GM18909 (cell line): ENCODE results near the gene ARSG.
A peak's percentile ranks its signal among the peaks of the same experiment; 100 is the strongest.
"Not testable (repeated sequence)": the region's sequence is repeated elsewhere in the genome, so short reads cannot be mapped to it uniquely, and the experiment has no call there.

Experiments
- ATAC-seq: cut with Tn5 transposase; IDR thresholded peaks from one replicate; pipeline ENCODE4 v1.9.1; 2021; ENCODE audit warnings: mild to moderate bottlenecking; ENCODE audit not compliant: unreplicated experiment, poor library complexity

ARSG gene

DNA sequence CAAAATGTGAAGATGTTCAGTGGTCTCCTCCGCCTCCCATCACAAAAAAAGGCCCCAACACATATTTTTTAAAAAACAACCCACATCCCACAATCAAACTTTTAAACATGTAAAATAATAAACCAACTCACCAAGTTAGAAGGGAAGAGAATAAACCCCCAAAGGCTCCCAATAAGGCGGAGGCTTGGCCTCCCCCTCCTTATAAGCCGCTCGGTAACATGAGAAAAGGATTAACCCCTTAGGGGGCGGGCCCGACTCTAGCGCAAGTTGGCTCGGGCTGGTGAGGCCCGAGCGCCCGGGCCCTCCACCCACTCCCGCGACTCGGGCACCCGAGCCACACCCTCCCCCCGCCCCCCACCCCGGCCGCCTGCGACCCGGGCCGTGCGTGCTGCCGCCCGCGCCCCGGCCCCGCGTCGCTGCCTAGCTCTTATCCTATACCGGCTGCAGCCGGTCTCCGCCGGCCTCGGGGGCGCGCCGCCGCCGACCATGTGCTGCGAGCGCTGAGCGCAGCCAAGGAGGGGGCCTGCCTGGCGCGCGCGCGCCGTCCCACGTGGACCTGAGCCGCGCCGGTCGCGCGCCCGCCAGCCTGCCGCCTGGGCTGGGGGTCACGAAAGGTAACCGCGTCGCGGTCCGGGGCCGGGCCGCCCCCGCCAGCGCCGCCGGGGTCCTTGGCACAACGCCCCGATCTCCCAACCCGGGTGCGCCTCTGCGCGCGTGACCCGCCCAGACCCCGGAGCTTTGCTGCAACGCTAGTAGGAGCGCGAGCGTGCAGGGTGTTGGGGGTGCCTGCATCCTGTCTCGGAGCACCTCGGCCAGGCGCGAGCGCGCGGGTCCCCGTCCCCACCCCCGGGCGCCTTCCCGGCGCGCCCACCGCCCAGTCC, at the start of gene ARSG, which contains the start of gene SLC16A6:
ARSG (plus strand) TSS at position 541 of the 881 bp plus-strand sequence. CDS start 15,999 bp downstream, outside the sequence.
SLC16A6 (minus strand) TSS at position 173 of the 881 bp plus-strand sequence. CDS start 12,807 bp downstream, outside the sequence.
- ATAC-seq: peak; percentile 58

- no peak for ATAC-seq
Measured at GRCh38 chr17:68246271-68247028, 44.8 kb upstream of the ARSG start.

DNA sequence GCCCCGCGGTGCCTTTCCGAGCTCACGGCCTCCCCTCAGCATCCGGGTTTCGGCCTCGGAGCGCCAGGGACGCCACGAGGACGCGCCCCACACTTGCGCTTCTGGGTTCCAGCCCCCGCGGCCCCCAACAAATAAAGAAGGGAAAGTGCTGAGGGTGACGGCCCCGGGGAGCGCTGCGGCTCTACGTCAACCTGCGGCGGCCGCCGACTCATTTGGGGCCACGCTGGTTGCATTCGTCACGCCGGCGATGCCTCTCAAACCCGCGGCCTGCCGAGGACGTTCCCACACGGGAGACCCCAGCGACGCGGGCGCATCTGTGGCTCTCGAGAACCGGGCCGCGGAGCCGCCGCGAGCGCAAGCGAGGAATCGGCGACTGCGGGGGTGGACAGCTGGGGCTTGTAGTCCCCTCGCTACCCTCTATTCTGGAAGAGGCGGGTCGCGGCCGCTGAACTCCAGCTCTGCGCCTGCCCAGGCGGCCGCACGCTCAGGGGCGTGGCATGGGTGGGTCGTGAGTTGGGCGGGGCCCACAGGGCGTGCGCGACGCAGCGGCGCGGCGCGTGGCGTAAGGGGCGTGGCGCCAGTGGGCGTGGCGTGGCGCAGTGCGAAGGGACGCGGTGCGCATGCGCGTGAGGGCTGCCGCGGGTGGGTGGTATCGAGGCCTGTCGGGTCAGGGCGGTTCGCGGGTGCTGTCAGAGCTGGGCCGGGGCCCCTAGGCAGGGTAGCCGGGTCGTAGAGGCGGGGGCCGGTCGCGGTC, 43.7 kb upstream of the ARSG start, which contains the start of gene AMZ2:
AMZ2 (plus strand) TSS at position 599 of the 754 bp plus-strand sequence. CDS start 2,145 bp downstream, outside the sequence.
- ATAC-seq: peak; percentile 93

GRCh38 chr17:68248199-68248825, 43.0 kb upstream of the ARSG start:
- ATAC-seq: peak; percentile 19

GRCh38 chr17:68248891-68249290, 42.4 kb upstream of the ARSG start:
- no peak for ATAC-seq

GRCh38 chr17:68249354-68249765, 41.9 kb upstream of the ARSG start:
- no peak for ATAC-seq

DNA sequence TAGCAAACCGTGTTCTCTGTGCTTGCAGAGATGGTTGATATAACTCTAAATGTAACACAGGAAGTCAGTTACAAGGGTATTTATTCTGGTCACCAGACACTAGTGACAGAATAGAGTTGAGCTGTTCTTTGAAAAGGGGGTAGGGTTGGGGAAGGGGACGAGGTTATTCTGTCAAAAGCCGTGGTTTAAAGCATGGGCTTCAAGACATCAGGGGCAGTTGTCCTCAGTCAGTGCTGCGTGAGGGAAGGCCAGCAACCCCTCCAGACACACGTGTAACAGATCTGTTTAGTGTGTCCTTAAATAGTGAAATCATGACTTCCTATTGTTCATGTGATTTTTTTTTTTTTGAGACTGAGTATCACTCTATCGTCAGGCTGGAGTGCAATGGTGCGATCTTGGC, 37.9 kb upstream of the ARSG start:
- not testable (repeated sequence) for ATAC-seq

GRCh38 chr17:68255151-68255550, 36.1 kb upstream of the ARSG start:
- ATAC-seq: no peak

- ATAC-seq: no peak
Measured at GRCh38 chr17:68255731-68256538, 35.4 kb upstream of the ARSG start.

- ATAC-seq: not testable (repeated sequence)
Measured at GRCh38 chr17:68256701-68257100, 34.6 kb upstream of the ARSG start.

DNA sequence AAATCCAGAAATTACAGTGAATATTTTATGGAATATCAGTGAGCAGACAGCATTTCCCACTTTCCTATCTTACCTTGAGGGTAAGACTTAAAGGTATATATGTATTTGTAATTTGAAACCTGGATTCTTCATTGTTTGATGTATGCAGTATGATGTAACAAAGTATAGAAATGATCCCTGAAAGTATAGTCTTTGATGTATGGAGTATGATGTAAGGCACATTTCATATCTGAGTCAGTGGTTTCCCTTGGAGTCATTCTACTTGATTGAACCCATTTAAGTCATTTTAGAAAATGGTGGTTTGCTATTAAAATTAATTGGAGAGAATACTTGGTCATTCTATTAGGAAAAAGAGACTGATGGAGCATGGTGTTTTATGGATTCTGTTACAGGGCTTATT, 33.4 kb upstream of the ARSG start:
- ATAC-seq: no peak

DNA sequence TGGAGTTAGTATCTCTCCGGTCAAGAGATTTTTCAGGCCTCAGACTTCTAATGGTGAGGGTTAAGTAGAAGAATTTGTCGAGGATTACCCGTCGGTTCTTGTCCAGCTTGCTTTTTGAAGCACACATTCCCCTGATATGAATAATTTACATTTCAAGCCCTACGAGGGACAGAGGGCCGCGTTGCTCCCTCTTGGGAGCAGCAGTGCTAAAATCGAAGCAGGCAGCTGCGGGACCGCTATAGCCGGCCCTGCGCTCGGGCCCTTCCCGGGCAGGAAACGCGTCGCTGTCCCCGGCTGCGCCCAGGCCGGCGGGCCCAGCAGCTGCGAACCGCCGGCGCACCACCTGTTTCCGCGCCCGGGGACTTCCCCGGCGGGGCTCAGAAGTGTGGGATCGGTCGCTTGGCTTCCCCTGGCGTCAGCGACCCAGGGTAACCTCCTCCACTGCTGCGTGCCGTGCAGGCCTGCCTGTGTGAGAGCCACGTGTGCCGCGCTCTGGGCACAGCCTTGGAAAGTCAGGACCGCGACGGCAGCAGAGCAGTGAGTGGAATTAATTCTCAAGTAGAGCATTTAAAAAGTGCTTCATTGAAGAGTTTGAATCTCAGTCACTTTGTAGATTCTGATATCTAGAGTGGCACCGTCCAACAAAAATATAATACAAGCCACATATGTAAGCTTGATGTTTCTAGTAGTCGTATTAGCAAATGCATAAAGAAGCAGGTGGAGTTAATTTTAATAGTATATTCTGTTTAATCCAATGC, 32.2 kb upstream of the ARSG start:
- ATAC-seq: peak; percentile 94

GRCh38 chr17:68259648-68259951, 31.7 kb upstream of the ARSG start:
- not testable (repeated sequence) for ATAC-seq

- no peak for ATAC-seq
Measured at GRCh38 chr17:68260051-68260762, 31.1 kb upstream of the ARSG start.

- not testable (repeated sequence) for ATAC-seq
Measured at GRCh38 chr17:68262467-68262866, 28.8 kb upstream of the ARSG start.

DNA sequence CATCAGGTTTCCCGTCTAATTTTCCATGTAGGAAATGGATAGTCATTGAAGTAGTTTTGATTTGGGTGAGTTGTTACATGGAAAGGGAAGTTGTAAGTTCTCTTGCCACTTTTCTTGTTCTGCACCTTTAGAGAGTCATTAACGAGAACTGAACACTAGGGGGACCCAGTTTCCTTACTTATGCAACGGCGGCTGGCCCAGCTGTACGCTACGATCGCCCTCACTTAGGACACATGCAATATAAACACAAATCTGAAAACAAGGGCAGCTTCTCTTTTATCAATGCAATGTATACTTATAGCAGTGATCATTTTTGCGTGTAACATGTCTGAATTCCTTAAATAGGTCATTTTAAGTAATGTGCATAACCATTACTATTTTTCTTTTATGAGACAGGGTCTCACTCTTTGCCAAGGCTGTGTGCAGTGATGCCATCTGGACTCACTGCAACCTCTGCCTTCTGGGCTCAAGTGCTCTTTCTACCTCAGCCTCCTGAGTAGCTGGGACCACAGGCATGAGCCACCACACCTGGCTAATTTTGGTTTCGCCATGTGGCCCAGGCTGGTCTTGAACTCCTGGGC, 28.1 kb upstream of the ARSG start:
- ATAC-seq: not testable (repeated sequence)

DNA sequence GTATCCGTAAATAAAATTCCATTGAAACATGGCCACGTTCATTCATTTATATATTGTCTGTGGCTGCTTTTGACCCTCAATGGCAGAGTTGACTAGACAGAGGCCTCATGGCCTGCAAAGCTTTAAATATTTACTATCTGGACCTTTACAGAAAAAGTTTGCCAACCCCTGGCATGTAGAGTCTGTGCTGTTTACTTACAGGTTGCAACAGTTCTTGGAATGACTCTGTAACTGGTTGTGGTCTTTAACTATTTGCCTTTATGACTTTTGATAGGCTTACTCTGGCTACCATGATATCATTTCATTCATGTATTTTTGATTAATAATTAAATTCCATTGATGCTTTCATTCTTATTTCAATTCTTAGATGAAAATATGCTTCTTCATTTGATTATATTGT, 25.5 kb upstream of the ARSG start:
- not testable (repeated sequence) for ATAC-seq
